ENCODE data around the gene CENPC.

The CENPC gene

GRCh38 chr4:67520141-67520540, 25.2 kb downstream of the CENPC start:
- H3K27me3 ChIP-seq = no peaks in the 10 kb centered on the region
- H3K4me1 ChIP-seq = no peaks in the 10 kb centered on the region
- H3K4me3 ChIP-seq (ENCODE audit: low read depth, low read length) = no peak overlapping the region
- no peak for DNase-seq
- H3K9me3 ChIP-seq = no peaks in the 10 kb centered on the region
- TF ChIP-seq, protein P1, sequence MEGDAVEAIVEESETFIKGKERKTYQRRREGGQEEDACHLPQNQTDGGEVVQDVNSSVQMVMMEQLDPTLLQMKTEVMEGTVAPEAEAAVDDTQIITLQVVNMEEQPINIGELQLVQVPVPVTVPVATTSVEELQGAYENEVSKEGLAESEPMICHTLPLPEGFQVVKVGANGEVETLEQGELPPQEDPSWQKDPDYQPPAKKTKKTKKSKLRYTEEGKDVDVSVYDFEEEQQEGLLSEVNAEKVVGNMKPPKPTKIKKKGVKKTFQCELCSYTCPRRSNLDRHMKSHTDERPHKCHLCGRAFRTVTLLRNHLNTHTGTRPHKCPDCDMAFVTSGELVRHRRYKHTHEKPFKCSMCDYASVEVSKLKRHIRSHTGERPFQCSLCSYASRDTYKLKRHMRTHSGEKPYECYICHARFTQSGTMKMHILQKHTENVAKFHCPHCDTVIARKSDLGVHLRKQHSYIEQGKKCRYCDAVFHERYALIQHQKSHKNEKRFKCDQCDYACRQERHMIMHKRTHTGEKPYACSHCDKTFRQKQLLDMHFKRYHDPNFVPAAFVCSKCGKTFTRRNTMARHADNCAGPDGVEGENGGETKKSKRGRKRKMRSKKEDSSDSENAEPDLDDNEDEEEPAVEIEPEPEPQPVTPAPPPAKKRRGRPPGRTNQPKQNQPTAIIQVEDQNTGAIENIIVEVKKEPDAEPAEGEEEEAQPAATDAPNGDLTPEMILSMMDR (IDR thresholded peaks at IDR 0.05; ENCODE audit: low read depth, low read length) = no peak
- peaks cover 3% of the 10 kb centered on the region; the same call in 1 of the 2 replicates for H3K36me3 ChIP-seq

GRCh38 chr4:67512501-67512900, 32.8 kb downstream of the CENPC start:
- no peak overlapping the region for H3K4me3 ChIP-seq (ENCODE audit: low read depth, low read length)
- no peaks in the 10 kb centered on the region for H3K27me3 ChIP-seq
- H3K9me3 ChIP-seq = no peaks in the 10 kb centered on the region
- DNase-seq = no peak
- H3K4me1 ChIP-seq = peaks cover 3% of the 10 kb centered on the region; the same call in 1 of the 2 replicates
- peaks cover 36% of the 10 kb centered on the region for H3K36me3 ChIP-seq
- TF ChIP-seq, protein P1 (IDR thresholded peaks at IDR 0.05; ENCODE audit: low read depth, low read length) = no peak

GRCh38 chr4:67500373-67500772, 44.9 kb downstream of the CENPC start:
- H3K36me3 ChIP-seq = peaks cover 14% of the 10 kb centered on the region

GRCh38 chr4:67499799-67500198, 45.5 kb downstream of the CENPC start:
- TF ChIP-seq, protein P1 (IDR thresholded peaks at IDR 0.05; ENCODE audit: low read depth, low read length) = no peak
- no peak overlapping the region for H3K4me3 ChIP-seq (ENCODE audit: low read depth, low read length)
- H3K36me3 ChIP-seq = peaks cover 9% of the 10 kb centered on the region
- no peaks in the 10 kb centered on the region for H3K9me3 ChIP-seq
- H3K4me1 ChIP-seq = no peaks in the 10 kb centered on the region
- DNase-seq = no peak
- H3K27me3 ChIP-seq = no peaks in the 10 kb centered on the region

More at GRCh38 chr4:67500373-67500772, 44.9 kb downstream of the CENPC start:
- TF ChIP-seq, protein P1 (IDR thresholded peaks at IDR 0.05; ENCODE audit: low read depth, low read length) = no peak
- Histone ChIP-seq H3K27me3 (no peaks in the 10 kb centered on the region), H3K9me3 (no peaks in the 10 kb centered on the region), H3K4me3 (ENCODE audit: low read depth, low read length) (no peak overlapping the region), H3K4me1 (no peaks in the 10 kb centered on the region)
- no peak for DNase-seq

- DNase-seq = no peak
- H3K27me3 ChIP-seq = no peaks in the 10 kb centered on the region
- H3K4me3 ChIP-seq (ENCODE audit: low read depth, low read length) = no peak overlapping the region
- no peaks in the 10 kb centered on the region for H3K4me1 ChIP-seq
- no peaks in the 10 kb centered on the region for H3K9me3 ChIP-seq
- TF ChIP-seq, protein P1 (IDR thresholded peaks at IDR 0.05; ENCODE audit: low read depth, low read length) = no peak
- no peaks in the 10 kb centered on the region; the same call in 1 of the 2 replicates for H3K36me3 ChIP-seq
Observed at GRCh38 chr4:67483868-67484602, 61.3 kb downstream of the CENPC start.

DNA sequence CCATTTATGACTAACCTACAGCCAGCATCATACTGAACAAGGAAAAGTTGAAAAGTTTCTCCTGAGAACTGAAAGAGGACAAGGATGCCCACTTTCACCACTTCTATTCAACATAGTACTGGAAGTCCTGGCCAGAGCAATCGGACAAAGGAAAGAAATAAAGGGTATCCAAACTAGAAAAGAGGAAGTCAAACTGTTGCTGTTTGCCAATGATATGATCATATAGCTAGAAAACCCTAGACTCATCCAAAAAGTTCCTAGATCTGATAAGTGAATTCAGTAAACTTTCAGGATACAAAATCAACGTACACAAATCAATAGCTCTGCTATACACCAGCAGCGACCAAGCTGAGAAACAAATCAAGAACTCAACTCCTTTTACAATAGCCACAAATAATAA, 64.5 kb downstream of the CENPC start:
- H3K4me1 ChIP-seq = no peaks in the 10 kb centered on the region

More for the DNA sequence above, 64.5 kb downstream of the CENPC start:
- no peaks in the 10 kb centered on the region for H3K9me3 ChIP-seq
- no peak for DNase-seq
- TF ChIP-seq, protein P1 (IDR thresholded peaks at IDR 0.05; ENCODE audit: low read depth, low read length) = no peak
- H3K4me3 ChIP-seq (ENCODE audit: low read depth, low read length) = no peak overlapping the region
- peaks cover 5% of the 10 kb centered on the region for H3K36me3 ChIP-seq
- no peaks in the 10 kb centered on the region for H3K27me3 ChIP-seq

Measured in BE2C (cell line).